Thoracic aorta (tissue), 2 donors: ENCODE results near the gene C17orf67. TPM values are rescaled to one million over a fixed set of nuclear protein-coding genes. Genes with fewer than 3 reads are reported as not detected.
"Not testable (repeated sequence)": the region's sequence is repeated elsewhere in the genome, so short reads cannot be mapped to it uniquely, and the experiment has no call there.

ENCODE experiments used
- ATAC-seq: fragments of 150-250 bp; one replicate; pipeline ENCODE4 v1.8.0; 2017; ENCODE audit warnings: low read depth; ENCODE audit not compliant: insufficient number of reproducible peaks, low FRiP score
- DNase-seq: peaks from one replicate; pipeline ENCODE4 v3.0.0-alpha.2; 2020; ENCODE audit warnings: low spot score
- H3K27ac ChIP-seq, 2 donors: fragments of 200-600 bp; sonication (generic); 1 replicate in 1 of 2; 2 replicates in 1 of 2; pipeline ENCODE4 v1.5.1; 2016; ENCODE audit warnings: mild to moderate bottlenecking in 2 of 2, moderate library complexity in 2 of 2
- H3K27me3 ChIP-seq: fragments of 200-600 bp; sonication (generic); replicated peaks from 2 replicates; pipeline ENCODE4 v1.6.0; 2016; ENCODE audit warnings: mild to moderate bottlenecking; ENCODE audit not compliant: insufficient read depth
- H3K36me3 ChIP-seq: fragments of 200-600 bp; sonication (generic); one replicate; pipeline ENCODE4 v1.5.1; 2016
- H3K4me1 ChIP-seq, 2 donors: fragments of 200-600 bp; sonication (generic); 1 replicate in 1 of 2; 2 replicates in 1 of 2; pipeline versions ENCODE4 v1.5.1 to v1.6.0; 2016; ENCODE audit warnings: low read depth in 2 of 2, mild to moderate bottlenecking in 1 of 2; ENCODE audit not compliant: control insufficient read depth in 1 of 2
- H3K4me3 ChIP-seq: fragments of 200-600 bp; sonication (generic); 2 replicates; pipeline ENCODE4 v1.5.1; 2016; ENCODE audit warnings: mild to moderate bottlenecking
- H3K9me3 ChIP-seq: fragments of 200-600 bp; sonication (generic); 2 replicates; pipeline ENCODE4 v1.5.1; 2016
- total RNA-seq, 2 donors: library from RNA; depleted of rRNA; stranded (reverse); fragments of >200 nt; gene quantifications; one replicate each; pipeline versions ENCODE4 v1.1.0 to v1.2.3, GENCODE V29; 2016
- TF ChIP-seq, protein P1 (sequence below): fragments of 200-600 bp; sonication (generic); IDR thresholded peaks from one replicate; pipeline ENCODE4 v1.5.1; 2019; ENCODE audit warnings: antibody characterized with exemption

Gene C17orf67
- total RNA-seq, 2 donors from 2014 or later = 1.3 to 2.4 TPM

DNA sequence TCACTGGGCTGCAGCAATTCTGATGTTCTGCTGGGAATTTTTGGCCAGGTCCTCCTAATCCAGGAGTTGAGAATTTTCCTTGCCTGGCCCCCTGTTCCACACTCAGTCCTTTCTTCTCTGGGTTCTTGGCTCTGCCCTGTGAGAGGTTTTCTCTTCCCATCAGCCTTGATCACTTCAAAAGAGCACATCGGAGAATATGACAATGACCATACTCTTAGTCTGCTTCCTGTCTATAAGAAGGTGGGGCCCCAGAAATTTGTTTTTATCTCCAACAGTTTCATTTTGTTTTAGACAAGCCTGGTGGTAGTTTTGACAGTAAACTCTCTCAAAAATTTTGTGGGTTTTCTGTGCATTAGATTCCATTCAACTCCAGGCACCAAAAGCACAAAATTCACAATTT, 70.7 kb downstream of the C17orf67 start:
- Histone ChIP-seq H3K27me3 (no peaks in the 10 kb centered on the region), H3K4me1 (no peaks in the 10 kb centered on the region), H3K27ac (no peak overlapping the region), H3K9me3 (no peaks in the 10 kb centered on the region), H3K4me3 (no peak overlapping the region), H3K36me3 (no peaks in the 10 kb centered on the region)
- TF ChIP-seq, protein P1, sequence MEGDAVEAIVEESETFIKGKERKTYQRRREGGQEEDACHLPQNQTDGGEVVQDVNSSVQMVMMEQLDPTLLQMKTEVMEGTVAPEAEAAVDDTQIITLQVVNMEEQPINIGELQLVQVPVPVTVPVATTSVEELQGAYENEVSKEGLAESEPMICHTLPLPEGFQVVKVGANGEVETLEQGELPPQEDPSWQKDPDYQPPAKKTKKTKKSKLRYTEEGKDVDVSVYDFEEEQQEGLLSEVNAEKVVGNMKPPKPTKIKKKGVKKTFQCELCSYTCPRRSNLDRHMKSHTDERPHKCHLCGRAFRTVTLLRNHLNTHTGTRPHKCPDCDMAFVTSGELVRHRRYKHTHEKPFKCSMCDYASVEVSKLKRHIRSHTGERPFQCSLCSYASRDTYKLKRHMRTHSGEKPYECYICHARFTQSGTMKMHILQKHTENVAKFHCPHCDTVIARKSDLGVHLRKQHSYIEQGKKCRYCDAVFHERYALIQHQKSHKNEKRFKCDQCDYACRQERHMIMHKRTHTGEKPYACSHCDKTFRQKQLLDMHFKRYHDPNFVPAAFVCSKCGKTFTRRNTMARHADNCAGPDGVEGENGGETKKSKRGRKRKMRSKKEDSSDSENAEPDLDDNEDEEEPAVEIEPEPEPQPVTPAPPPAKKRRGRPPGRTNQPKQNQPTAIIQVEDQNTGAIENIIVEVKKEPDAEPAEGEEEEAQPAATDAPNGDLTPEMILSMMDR = no peak
- DNase-seq (no peak), ATAC-seq (no peak)

DNA sequence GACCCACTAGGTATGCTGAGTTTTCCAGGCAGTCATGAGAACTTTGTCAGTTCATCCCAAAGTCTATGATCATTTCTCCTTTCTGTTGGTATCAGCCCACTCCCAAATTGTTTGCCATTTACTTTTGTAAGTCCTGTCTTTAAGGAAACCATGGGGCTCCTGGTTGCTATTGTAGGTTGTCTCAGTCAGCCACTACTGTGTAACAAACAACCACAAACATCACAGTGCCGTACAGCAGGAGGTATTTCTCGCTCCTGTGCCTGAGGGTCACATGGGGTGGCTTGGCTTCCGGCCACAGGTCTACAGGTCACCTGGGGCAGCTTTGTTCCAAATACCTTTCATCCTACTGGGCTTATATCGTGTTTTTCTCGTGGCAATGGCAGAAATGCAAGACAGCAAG, 71.6 kb downstream of the C17orf67 start:
- no peak for ATAC-seq
- Histone ChIP-seq H3K4me1 (no peaks in the 10 kb centered on the region), H3K36me3 (no peaks in the 10 kb centered on the region), H3K27ac (no peak overlapping the region), H3K4me3 (no peak overlapping the region), H3K9me3 (no peaks in the 10 kb centered on the region), H3K27me3 (no peaks in the 10 kb centered on the region)
- TF ChIP-seq, protein P1 = no peak
- no peak for DNase-seq

DNA sequence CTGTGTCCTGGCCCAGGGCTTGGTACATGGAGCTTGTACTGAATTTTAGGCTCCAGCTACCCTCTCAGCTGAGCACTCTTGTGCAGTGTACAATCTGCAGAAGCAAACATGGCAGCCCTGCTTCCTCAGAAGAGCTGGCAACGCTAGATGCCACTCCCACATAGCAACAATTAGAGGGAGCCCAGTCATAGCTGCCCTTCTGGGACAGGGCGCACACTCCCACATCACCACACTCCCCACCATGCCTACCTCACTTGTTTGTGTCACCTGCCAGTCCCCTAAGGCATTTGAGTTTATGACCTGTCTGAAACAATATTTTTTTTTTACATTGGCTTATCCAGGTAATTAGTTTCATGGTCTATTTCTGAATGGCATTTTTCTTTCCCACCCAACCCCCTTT, 72.3 kb downstream of the C17orf67 start:
- H3K27me3 ChIP-seq = no peaks in the 10 kb centered on the region
- H3K4me1 ChIP-seq = no peaks in the 10 kb centered on the region
- no peak for ATAC-seq
- no peaks in the 10 kb centered on the region for H3K36me3 ChIP-seq
- H3K27ac ChIP-seq = no peak overlapping the region
- no peak for DNase-seq
- no peak overlapping the region for H3K4me3 ChIP-seq
- no peaks in the 10 kb centered on the region for H3K9me3 ChIP-seq
- TF ChIP-seq, protein P1 = no peak

DNA sequence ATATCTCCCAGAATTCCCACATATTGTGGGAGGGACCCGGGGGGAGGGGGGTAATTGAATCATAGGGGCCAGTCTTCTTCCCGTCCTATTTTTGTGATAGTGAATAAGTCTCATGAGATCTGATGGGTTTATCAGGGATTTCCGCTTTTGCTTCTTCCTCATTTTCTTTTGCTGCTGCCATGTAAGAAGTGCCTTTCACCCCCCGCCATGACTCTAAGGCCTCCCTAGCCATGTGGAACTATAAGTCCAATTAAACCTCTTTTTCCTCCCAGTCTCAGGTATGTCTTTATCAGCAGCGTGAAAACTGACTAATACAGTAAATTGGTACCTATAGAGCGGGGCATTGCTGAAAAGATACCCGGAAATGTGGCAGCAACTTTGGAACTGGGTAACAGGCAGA, 76.1 kb downstream of the C17orf67 start:
- not testable (repeated sequence) for DNase-seq, ATAC-seq, H3K36me3 ChIP-seq, H3K27me3 ChIP-seq, H3K4me3 ChIP-seq, H3K4me1 ChIP-seq, H3K9me3 ChIP-seq, H3K27ac ChIP-seq

DNA sequence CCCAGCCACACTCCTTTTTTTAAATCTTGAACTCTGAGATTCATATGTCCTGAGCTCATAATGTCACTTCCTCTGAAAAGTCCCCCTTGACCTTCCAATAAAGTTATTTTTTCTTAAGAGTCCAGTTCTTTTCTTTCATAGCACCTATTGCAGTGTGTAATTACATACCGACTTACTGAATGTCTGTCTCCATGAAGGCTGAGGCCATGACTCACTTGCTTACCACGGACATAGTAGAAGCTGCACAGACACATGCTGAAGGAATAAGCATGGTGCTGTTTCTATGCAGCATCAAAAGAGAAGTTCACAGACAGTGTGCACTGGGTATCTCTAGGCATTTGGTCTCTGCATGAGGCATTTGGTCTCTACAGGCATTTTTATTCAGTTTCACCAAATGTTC, 77.2 kb downstream of the C17orf67 start:
- no peak overlapping the region for H3K4me3 ChIP-seq
- no peak for DNase-seq
- no peaks in the 10 kb centered on the region for H3K9me3 ChIP-seq
- no peaks in the 10 kb centered on the region for H3K36me3 ChIP-seq
- no peak for ATAC-seq
- TF ChIP-seq, protein P1 = no peak
- no peaks in the 10 kb centered on the region for H3K27me3 ChIP-seq
- H3K27ac ChIP-seq = no peak overlapping the region
- H3K4me1 ChIP-seq = no peaks in the 10 kb centered on the region

DNA sequence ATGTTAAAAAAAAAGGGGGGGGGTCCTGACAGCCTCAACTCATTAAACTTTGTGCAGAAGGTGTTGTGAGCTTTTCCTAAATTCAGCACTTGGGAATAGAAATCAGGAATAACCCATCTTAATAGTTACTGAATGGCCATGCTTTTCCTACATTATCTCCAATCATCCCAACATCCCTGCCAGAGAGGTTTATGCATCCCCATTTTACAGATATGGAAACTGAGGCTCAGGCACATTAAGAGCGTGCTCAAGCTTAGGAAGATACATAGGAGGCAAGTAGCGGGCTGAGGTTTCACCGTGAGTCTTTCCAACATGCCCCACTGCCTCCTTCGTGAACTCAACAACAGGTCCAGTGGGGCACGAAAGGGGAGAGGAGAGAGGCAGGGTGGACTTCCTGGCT, 78.4 kb downstream of the C17orf67 start:
- DNase-seq = no peak
- H3K27me3 ChIP-seq = no peaks in the 10 kb centered on the region
- H3K4me3 ChIP-seq = no peak overlapping the region
- H3K4me1 ChIP-seq = no peaks in the 10 kb centered on the region
- no peak overlapping the region for H3K27ac ChIP-seq
- ATAC-seq = no peak
- TF ChIP-seq, protein P1 = no peak
- no peaks in the 10 kb centered on the region for H3K9me3 ChIP-seq
- H3K36me3 ChIP-seq = no peaks in the 10 kb centered on the region
